Heart left ventricle (tissue), 13 donors: ENCODE results near the gene SAT1.

Source experiments
- POLR2A ChIP-seq, 2 donors: fragments of 450-650 bp; IDR thresholded peaks; one replicate each; pipeline ENCODE4 v1.6.1; 2017; ENCODE audit warnings: antibody characterized with exemption in 2 of 2, mild to moderate bottlenecking in 2 of 2, moderate library complexity in 2 of 2
- TF ChIP-seq, protein P1 (sequence below), 12 donors: fragments of 200-600 bp; sonication (generic) in 4 of 12; IDR thresholded peaks; one replicate each; pipeline versions ENCODE4 v1.5.0 to v1.8.0; 2018 to 2022; ENCODE audit warnings: antibody characterized with exemption in 12 of 12, mild to moderate bottlenecking in 5 of 12
- donor health status: ischemic (EF 13 %, LVEDD 7.1; RV severe dilation, severe dysfunction).
- donor health status: DM: no; HTN: yes; CAD: no.
- donor health status: DM: no; HTN: no; CAD: no.
- donor health status: ischemic (EF 25% LVEDD 6.9; RV normal size, moderate dysfunction).
- donor health status: ischemic (EF 25% LVEDD 5.7; RV mildly dilated, moderate dysfunction).
- donor health status: ischemic (EF 35%, LVEDD 5.7; RV mildly dilated, moderate dysfunction).
- donor health status: nonischemic (EF 11% LVEDD 7.7; RV severe dilation, severe dysfunction).
- donor health status: DM: yes; HTN: yes; CAD: no.
- donor health status: PGD.
- donor health status: ischemic (EF 29% LVEDD 5.4; RV normal size, mild dysfunction).
- donor health status: nonischemic (EF 23%, LVEDD 6.1; RV moderate dilation, normal function).

DNA sequence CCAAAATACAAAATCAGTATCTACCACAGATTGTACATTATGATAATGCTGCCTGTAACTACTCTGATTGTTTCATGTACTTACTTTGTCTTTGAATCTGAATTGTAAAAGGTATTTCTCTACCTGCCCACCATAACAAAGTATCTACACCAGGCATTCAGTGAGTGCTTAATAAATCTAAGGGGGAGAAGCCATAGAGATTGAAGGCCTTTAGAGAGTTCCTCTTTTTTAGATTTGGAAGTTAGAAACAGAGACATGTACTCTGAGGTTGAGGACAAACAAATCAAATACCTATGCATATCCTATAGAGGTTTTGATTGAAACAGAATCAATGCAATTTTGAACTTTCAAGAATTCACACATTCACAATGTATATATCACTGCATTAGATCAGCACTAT lies 42.7 kb downstream of the SAT1 start:
- TF ChIP-seq, protein P1, sequence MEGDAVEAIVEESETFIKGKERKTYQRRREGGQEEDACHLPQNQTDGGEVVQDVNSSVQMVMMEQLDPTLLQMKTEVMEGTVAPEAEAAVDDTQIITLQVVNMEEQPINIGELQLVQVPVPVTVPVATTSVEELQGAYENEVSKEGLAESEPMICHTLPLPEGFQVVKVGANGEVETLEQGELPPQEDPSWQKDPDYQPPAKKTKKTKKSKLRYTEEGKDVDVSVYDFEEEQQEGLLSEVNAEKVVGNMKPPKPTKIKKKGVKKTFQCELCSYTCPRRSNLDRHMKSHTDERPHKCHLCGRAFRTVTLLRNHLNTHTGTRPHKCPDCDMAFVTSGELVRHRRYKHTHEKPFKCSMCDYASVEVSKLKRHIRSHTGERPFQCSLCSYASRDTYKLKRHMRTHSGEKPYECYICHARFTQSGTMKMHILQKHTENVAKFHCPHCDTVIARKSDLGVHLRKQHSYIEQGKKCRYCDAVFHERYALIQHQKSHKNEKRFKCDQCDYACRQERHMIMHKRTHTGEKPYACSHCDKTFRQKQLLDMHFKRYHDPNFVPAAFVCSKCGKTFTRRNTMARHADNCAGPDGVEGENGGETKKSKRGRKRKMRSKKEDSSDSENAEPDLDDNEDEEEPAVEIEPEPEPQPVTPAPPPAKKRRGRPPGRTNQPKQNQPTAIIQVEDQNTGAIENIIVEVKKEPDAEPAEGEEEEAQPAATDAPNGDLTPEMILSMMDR (IDR thresholded peaks at IDR 0.05), result no peak
- TF ChIP-seq POLR2A (IDR thresholded peaks at IDR 0.05), result no peak
